AG09309 (cell line): Measurements from ENCODE around the gene FMR1NB.

ENCODE experiments used
- DNase-seq: peaks from one replicate; pipeline ENCODE4 v3.0.0-alpha.2; 2010; ENCODE audit warnings: low read depth
- H3K4me3 ChIP-seq: 2 replicates; pipeline ENCODE4 v1.5.1; 2011; ENCODE audit warnings: mild to moderate bottlenecking, low read depth, low read length, moderate library complexity; ENCODE audit not compliant: control insufficient read depth
- CTCF ChIP-seq: IDR thresholded peaks from 2 replicates; pipeline ENCODE4 v1.5.1; 2011; ENCODE audit warnings: mild to moderate bottlenecking, low read depth, low read length, inconsistent platforms; ENCODE audit not compliant: insufficient read depth, control insufficient read depth; ENCODE audit errors: missing control alignments

Gene FMR1NB

GRCh38 chrX:148024425-148025148, 43.5 kb downstream of the FMR1NB start:
- H3K4me3 ChIP-seq: no peak overlapping the region
- TF ChIP-seq CTCF: no peak

GRCh38 chrX:148035380-148035779, 54.2 kb downstream of the FMR1NB start:
- no peak for TF ChIP-seq CTCF
- H3K4me3 ChIP-seq: no peak overlapping the region
- no peak for DNase-seq

More at GRCh38 chrX:148024425-148025148, 43.5 kb downstream of the FMR1NB start:
- no peak for DNase-seq

GRCh38 chrX:148037020-148037419, 55.9 kb downstream of the FMR1NB start:
- no peak for TF ChIP-seq CTCF
- no peak overlapping the region for H3K4me3 ChIP-seq
- no peak for DNase-seq

- no peak for DNase-seq
- no peak for TF ChIP-seq CTCF
- H3K4me3 ChIP-seq: no peak overlapping the region
These were observed 62.2 kb downstream of the FMR1NB start for GRCh38 chrX:148043271-148043855.

- TF ChIP-seq CTCF: no peak
- DNase-seq: no peak
- H3K4me3 ChIP-seq: no peak overlapping the region
These were observed 66.1 kb downstream of the FMR1NB start for GRCh38 chrX:148047200-148047599.

- no peak for DNase-seq
- TF ChIP-seq CTCF: peak; percentile 55
- no peak overlapping the region for H3K4me3 ChIP-seq
These were observed 68.3 kb downstream of the FMR1NB start for GRCh38 chrX:148049441-148049840.
